GM19099 (cell line): ENCODE measurements around the gene DDIT4.

Experiments used
- POLR2A ChIP-seq: IDR thresholded peaks from 3 replicates; pipeline ENCODE4 v1.6.1; 2011; ENCODE audit warnings: low read depth; ENCODE audit not compliant: insufficient read length; ENCODE audit errors: extremely low read depth

DDIT4 gene

DNA sequence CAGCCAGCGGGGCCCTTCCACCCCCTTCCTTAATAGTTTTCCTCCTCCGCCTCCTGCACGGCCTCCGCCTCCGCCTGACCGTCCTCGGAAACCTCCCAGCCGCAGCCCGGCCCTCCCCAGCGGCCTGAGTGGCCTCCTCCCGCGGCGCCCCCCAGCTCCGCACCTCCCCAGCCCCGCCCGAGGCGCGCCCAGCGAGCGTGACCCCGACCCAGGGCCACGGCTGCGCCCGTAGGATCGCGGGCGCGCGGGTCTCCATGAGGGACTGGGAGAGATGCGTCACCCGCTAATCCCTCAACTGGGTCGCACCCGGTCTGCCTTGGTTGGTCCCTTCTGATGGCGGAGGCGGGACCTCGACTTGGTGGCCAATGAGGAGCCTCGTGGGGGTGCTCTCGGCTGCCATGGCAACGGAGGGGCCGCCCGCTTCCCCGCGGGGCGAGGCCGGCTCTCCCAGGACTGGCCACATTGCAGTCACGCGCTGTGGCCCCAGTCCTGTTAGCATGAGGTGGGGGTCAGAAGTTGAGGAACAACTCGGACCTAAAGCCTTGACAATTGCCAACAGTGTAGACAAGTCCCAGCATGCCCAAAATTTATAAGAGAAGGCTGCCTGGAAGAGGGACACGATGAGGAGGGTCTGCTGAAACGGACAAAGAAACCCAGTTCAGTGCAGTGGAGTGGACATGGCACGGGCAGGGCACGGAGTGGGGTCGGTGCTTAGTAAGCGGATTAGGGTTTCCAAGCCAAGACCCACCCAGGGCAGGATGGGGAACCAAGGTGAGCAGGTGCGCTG lies 24.3 kb downstream of the DDIT4 start:
- TF ChIP-seq POLR2A, result peak; percentile 74

GRCh38 chr10:72298592-72299519 lies 25.1 kb downstream of the DDIT4 start:
- TF ChIP-seq POLR2A, result no peak

DNA sequence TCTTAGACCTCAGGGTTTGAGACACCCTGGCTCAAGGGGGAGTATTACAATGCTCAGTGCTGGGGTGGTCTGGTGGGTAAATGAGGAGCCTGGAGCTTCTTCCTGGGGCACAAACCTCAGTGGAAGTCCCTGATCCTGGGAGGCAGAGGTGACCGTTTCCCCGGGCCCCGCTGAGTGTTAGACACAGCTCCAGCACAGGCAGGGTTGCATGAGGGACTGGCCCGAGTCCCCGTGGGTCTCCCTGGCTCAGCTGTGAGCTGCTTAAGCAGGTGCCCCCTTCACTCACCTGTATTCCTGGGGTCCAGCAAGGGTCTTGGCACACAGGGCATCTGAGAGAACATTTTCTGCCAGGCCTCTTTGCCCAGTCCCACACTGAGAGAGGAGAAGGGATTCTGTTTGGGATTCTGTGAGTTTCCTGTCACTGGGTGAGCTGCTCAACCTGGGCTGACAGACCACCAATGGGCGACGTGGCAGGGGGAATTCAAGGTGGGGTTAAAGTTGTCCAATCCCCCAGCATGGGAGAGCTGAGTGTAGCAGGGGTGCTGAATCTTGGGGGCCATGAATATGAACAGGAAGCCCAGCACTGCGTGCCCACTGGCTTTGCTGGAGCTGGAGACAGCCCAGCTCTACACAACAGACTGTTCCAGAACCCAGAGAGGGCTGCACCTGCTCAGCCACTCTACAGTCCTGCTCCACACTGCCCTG lies 29.9 kb downstream of the DDIT4 start:
- TF ChIP-seq POLR2A, result no peak

GRCh38 chr10:72306215-72306760 lies 32.6 kb downstream of the DDIT4 start:
- no peak for TF ChIP-seq POLR2A

DNA sequence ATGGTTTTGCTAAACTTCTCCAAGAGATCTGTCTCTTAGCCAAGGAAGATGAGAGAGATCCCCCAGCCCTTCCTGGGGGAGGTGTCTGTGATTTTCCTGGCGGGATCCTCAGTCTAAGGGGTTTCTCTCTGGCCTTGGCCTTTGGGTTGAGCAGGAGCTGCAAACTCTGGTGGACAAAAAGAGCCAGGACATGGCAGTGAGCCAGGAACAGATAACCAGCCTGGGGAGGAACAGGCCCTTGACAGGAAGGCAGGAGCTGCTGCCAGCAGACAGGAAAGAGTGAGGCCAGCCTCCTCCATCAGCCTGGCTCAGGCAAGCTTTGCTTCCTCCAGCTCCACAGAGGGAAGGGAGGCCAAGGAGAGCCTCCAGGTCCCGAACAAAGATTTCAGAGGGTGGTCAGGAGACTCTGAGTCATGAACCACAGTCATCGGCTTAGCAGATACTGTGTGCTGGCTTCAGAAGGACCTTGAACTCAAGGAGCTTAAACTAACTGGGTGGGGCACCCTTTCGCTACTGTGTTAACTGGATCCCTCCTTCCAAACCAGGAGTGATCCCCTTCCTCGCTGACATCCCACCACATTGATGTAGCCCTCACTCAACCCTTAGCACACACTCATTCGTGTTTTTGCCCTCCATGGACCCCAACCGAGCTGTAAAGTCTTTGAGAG lies 34.7 kb downstream of the DDIT4 start:
- TF ChIP-seq POLR2A, result no peak

DNA sequence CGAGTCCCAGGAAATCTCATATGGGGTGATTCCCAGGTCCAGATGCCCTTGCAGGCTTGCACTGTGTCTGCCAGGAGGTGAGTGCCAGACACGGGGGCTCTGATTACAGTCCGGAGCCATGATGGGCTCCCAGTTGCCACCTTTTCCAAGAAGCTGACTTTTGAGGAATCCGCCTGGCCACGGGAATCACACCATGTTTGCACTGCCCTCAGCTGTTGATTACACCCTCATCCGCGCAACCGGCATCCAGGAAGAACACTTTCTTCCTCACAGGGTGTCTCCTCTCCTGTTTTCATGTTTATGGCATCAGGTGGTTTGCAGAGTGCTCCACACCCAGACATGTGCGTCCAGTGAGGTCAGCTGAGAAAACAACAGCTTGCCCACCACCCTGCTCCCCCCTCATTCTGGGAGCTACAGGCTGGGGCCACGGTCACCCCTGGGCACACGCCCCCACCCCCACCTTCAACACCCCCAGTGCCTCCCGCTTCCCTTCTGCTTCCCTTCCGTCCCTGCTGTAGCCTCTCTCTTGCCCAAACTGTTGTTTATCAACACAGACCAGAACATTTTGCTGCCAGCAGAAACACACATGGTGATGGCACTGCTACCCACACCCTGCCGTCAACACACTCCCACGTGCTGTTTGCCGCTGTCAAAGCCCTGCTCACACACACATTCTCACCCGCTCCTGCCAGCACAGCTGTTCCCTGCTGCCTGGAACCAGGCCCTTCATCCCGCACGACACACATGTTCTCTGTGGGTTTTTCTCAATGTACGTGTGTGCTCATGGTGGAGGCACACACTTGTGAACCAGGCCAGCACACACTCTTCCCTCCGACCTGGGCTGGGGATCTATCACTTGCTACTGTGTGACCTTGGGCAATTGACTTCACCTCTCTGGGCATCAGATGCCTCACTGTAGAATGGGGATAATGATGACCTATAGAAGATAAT lies 35.8 kb downstream of the DDIT4 start:
- TF ChIP-seq POLR2A, result no peak

DNA sequence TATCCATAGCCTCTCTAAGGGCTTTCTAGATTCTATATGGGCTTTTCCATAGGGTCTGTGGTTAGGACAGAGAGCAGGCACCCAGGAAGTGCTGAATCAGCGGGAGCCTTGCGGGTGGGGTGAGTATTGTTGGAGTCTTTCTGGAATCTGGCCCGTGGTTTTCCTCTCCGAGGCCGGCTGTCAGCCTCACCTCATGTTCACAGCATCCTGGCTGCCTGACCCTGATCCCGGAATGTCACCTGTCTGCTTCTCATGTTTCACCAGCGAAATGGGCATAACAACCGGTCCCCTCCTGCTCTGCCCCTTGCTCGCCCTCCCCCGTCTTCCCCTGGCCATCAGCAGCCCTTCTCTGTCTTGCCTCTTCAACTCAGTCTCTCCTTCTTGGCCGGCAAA lies 36.5 kb downstream of the DDIT4 start:
- TF ChIP-seq POLR2A, result no peak

- no peak for TF ChIP-seq POLR2A
Measured at GRCh38 chr10:72310636-72311035, 36.9 kb downstream of the DDIT4 start.

DNA sequence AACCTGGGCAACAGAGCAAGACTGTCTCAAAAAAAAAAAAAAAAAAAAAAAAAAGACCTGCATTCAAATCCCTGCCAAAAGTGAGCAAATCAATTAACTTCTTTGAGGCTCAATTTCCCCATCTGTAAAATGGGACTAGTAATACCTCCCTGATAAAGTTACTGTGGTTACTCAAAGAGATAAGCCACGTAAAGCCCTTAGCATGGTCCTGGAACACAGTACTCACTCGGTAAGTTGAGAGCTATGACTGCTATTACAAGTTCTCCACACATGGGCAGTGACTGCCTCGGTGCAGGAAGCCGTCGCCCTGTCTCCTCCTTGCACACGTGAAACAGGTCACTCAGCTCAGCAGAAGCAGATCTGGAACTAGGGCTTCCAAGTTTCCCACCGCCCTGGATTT lies 37.9 kb downstream of the DDIT4 start:
- TF ChIP-seq POLR2A, result no peak

DNA sequence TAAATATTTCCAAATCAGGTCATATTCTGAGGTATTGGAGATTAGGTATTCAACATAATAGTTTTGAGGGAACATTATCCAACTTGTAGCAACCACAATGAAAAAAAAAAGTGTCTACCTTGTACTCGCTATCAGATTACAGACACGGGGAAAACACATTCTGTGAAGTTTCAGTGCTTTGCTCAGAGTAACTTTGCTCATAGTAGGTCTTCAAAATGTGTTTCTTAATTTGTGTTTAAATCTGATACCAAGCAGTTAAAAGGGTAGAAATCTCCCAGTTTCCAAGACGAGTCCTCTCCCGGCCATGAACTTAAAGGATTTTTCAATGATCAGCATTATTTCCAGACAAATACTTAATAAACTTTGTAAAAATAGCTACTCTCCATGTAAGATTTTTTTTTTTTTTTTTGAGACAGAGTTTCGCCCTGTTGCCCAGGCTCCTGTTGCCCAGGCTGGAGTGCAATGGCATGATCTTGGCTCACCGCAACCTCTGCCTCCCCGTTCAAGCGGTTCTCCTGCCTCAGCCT lies 39.2 kb downstream of the DDIT4 start:
- no peak for TF ChIP-seq POLR2A

GRCh38 chr10:72314263-72314662 lies 40.5 kb downstream of the DDIT4 start:
- TF ChIP-seq POLR2A, result no peak

GRCh38 chr10:72315054-72315453 lies 41.3 kb downstream of the DDIT4 start:
- no peak for TF ChIP-seq POLR2A
